GM19452 (cell line): Measurements from ENCODE around the gene DNAH12.
"Not testable (repeated sequence)": the region's sequence is repeated elsewhere in the genome, so short reads cannot be mapped to it uniquely, and the experiment has no call there.

Experiments used
- ATAC-seq: cut with Tn5 transposase; IDR thresholded peaks from one replicate; pipeline ENCODE4 v1.9.1; 2021; ENCODE audit not compliant: unreplicated experiment

Gene DNAH12

DNA sequence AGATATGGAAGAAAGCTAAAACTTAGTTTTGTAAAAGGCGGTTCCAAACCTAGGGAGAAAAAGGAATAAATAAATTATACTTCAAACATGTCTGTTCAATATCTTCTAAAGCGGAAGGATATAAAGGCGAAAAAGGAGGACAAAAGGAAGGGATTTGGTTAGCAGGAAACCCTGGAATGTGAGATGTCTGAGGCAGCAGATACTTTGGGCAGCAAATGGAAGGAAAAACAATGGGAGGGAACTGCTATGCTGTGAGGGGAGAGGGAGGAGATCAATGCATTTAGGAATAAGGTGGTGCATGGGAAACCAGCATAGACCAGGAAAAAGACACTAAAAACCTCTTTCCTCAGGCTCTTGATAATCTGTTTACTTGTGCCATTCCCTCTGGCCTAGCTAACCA lies 120.8 kb downstream of the DNAH12 start:
- ATAC-seq, result no peak

DNA sequence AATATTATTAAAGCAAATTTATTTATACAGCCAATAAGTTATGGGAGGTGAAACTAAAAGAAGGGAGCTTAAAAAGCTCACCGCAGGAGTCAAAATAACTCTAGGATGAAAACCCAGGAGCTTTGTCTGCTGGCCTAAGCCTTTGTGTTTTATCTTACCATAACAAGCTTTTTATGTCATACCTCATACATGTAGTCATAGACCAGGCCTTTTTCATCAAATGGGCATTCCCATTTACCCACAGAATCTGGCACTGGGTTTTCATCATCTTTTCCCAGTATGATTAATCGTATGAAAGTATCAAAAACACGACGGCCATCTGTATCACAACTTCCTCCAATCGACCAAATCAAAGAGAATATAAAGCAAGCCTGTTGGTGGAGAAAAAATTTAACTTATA lies 122.8 kb downstream of the DNAH12 start:
- ATAC-seq, result no peak

DNA sequence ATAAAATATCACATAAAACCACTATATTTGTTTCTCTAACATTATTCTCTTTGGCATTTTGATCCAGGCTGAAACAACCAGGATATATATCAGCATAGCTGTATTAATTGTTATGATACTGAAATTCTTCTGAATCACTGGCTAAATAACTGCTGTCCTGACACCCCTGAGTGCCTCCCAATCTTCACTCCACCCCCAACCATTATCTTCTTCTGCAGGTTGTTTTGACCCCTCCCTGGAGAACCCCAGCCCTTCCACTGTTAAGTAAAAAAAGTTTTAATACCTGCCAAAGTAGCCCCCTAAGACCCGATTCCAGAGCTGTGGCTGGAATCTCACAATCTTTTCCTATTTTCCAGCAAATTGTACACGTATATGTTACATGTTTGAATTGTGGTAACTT lies 124.1 kb downstream of the DNAH12 start:
- ATAC-seq, result no peak

DNA sequence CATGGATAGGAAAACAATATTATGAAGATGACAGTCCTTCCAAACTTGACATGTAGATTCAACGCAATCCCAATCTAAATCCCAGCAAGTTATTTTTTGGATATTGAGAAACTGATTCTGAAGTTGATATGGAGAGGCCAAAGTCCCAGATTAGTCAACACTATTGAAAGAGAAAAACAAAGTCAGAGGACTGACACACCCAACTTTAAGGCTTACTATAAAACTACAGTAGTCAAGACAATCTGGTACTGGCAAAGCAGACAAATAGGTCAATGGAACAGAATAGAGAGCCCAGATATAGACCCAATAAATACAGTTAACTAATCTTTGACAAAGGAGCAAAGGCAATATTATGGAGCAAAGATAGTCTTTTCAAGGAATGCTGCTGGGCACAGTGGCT lies 132.4 kb downstream of the DNAH12 start:
- ATAC-seq, result no peak

DNA sequence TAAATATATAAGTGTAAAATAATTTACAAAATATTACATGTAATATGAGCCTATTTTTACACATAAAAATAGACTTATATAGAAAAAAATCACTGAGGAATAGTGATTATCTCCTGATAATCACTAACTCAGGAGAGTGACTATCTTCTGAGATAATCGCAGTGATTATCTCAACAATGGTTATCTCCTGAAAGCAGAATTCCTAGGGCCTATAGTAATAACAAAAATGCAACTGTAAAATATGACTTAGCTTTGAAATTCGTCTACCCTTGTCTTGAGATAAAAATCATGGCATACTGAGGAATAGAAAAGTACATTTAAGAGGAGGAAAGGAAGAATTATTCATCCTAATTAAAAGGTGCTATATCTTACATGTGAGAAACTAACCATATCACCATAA lies 134.7 kb downstream of the DNAH12 start:
- no peak for ATAC-seq

DNA sequence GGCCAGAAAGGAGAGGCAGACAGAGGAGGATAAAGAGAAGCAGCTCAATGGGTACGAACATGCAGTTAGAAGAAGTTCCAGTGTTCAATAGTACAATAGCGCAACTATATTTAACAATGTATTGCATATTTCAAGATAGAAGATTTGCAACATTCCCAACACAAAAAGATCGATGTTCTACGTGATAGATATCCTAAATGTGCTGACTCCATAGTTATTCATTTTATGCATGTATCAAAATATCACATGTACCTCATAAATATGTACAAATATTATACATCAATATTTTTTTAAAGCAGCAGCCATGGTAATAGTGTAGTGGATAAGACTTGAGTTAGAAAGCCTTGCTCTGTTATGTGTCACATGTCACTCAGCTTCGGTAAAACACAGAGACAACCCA lies 141.5 kb downstream of the DNAH12 start:
- ATAC-seq, result no peak

DNA sequence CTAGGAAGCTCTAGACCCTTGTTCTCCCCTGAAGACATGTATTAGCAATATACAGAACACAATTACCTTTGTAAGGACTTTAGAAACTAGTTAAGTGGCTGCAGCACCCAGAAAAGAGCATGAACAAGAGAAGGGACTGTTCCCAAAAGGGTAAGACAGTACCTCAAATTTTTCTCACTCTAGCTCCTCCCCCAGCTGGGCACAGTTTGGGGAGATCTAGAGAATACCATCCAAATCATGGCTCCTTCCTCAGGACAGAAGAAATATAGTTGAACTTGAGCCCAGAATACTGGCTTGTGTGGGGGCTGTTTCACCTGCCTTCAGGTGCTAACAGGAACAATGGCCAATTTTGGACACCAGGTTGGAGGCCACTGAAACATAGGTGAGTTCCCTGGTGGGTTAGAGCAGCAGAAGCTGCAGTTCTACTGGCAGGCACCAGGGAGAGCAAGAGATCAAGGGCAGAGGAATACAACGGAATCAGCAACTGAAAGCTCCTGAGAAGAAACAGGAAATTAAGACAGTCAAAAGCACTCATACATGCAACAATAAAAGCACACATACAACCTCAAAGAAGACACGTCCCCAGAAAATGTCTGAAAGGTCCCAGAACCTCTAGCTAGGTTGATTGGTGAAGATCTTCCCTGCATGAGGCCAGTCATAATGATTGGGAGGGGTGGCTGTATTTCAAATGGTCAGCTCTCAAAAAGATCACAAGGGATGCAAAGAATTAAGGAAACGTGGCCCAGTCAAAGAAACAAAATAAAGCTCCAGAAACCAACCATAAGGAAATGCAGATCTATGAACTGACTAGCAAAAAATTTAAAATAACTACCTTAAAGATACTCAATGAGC lies 146.7 kb downstream of the DNAH12 start:
- peak; percentile 96 for ATAC-seq

DNA sequence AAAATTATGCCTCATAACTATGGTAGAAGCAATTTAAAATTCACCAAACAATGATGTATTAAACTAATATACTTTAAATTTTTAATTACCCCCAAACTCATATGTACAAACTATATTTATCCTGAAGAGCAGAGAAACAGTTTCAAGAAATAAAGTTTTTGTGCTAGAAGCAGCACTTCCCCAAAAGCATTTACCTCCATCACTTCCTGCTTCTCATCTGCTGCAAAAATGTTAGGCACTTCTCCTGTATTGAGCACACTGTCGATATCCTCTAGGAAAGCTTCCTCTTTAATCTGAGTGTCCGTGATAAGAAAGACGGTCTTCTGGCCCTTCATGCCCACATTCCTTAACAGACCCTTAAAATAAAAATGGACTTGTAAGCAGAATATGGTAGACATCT lies 150.2 kb downstream of the DNAH12 start:
- ATAC-seq, result no peak

DNA sequence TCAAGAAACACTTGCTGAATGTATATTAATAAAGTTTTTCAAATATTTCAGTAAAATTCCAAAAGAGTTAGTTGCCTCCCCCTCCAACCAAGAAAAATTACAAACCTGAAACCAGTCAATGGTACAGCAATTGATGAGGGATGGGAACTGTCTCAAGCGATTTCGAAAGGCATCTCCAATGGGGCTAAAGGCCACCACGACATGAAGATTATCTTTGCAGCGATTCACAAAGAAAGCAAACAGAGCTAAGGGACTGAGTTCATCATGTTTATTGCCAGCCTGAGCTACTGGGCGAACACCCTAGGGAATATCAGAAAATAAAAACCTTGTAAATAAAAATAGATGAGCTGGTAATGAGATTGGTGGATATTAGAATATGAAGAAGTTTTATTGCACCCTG lies 152.4 kb downstream of the DNAH12 start:
- no peak for ATAC-seq

DNA sequence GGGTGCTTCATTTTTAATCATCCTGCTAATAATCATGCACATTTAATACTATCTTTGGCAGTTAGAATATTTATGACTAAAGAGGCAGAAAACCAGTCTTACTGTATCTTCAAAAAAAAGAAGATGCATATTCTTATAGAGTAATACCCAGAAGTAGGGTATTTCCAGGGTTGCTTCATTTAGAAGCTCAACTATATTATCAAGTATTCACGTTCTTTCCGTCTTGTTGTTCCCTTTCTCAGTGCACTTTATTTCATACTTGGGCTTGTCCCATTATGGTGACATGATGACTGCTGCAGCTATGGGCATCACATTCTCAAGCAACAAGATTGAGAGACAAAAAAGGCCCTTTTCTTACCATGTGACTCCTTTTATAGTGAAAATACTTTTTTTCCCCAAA lies 154.9 kb downstream of the DNAH12 start:
- no peak for ATAC-seq

DNA sequence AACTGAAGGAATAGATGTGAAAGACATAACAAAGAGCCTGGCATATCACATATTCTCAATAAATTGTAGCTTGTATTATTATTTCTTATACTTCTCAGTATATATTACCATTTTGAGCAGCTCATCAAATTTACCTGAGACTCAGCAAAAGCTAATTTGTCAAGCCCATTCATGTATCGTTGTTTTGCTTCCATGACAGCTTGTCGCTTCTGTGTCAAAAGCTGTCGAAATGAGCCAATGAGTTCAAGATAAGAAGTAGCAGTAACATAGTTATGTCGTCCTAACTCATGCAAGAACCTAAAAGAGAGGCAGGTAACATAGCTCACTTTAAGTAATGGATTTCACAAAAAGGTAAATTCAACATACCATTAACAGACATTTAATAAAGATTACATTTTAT lies 157.8 kb downstream of the DNAH12 start:
- ATAC-seq, result no peak

DNA sequence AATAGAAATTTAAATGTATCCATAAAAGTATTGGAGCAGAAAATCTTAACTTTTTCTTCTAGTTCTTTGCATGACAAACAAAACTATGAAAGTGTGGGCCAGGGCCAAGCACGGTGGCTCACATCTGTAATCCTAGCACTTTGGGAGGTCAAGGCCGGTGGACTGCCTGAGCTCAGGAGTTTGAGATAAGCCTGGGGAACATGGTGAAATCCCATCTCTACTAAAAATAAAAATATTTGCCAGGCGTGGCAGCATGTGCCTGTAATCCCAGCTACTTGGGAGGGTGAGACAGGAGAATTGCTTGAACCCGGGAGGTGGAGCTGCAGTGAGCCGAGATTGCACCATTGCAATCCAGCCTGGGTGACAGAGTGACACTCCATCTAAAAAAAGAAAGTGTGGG lies 158.6 kb downstream of the DNAH12 start:
- ATAC-seq, result no peak

DNA sequence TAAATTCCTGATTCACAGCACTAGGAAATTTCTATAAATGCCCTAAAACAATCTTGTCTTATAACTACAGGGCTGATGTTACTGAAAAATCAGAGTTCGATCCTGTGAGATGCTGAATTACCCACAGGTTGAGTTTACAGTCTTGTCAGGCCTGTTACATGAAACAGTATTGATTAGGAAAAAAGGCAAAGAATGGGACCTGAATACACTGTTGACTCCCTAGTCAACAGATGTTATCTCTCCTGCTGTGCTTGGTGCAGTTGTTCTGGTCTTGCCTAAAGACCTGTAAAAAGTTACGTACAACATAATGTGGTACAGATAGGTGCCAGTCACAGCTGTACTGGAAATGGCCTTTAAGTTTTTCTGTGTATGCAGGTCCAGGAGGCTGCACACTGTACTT lies 160.3 kb downstream of the DNAH12 start:
- no peak for ATAC-seq

DNA sequence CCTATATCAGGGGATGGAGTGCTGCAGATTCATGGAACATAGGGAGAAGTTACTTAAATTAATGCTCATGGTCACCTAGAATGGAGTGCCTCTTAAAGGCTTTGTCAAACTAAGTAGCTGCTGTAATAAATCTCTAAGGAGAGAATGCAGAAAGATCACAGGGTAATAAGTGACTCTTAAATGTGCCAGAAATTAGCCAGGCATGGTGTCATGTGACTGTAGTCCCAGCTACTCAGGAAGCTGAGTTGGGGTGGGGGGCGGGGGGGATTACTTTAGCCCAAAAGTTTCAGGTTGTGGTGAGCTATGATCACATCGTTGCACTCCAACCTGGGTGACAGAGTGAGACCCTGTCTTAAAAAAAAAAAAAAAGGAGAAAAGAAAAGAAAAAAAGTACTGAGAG lies 160.7 kb downstream of the DNAH12 start:
- ATAC-seq, result no peak

DNA sequence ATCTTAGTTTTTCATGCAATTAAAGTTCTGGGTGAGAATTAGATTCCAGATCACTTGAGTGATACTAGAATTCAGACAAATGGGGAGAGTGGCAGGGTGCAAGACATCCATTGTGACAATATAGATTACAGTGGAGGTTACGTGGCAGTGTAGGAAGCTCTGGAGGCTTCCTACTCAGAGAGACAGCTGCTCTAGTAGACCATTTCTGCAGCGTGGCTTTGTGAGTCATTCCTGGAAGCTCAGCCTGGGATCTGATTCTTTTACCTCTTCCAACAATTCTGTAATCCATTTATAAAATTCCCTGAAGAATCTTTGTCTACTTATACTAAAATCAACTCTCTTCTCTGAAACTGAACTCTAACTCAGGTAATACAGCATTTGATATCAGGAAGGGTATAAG lies 161.2 kb downstream of the DNAH12 start:
- no peak for ATAC-seq

DNA sequence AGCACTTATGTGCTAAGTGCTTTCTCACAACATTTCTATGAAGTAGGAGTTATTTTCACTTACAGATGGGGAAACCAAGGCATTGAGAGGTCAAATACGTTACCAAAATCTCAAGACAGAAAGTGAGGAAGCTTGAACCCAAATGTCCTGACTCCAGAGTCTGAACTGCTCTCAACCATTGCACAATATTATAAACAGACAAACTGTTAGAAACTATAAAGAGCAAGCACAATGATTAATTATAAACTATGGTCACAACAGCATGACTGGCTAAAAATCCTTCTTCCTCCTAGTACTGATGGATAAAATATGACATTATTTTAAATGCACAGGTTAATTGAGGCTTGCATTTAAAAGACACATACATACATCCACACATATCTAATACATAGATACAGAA lies 173.8 kb downstream of the DNAH12 start:
- no peak for ATAC-seq

DNA sequence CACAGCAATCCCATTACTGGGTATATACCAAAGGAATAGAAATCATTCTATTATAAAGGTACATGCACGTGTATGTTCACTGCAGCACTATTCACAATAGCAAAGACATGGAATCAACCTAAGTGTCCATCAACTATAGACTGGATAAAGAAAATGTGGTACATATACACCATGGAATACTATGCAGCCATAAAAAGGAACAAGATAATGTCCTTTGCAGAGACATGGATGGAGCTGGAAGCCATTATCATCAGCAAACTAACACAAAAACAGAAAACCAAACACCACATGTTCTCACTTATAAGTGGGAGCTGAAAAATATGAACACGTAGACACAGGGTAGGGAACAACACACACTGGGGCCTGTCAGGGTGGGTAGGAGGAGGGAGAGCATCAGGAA lies 179.1 kb downstream of the DNAH12 start:
- ATAC-seq, result not testable (repeated sequence)

DNA sequence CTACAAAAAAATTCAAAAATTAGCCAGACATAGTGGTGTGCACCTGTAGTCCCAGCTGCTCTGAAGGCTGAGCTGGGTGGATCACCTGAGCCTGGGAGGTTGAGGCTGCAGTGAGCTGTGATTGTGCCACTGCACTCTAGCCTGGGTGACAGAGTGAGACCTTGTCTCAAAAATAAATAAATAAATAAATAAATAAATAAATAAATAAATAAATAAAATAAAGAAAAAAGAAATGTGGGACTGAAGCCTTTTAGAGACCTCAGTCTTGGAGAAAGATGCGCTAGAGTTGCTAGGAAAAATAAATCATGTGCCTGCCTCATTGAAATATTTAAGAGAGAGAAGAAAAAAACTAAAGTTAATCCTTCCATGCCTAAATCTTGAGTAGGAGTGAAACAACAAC lies 187.9 kb downstream of the DNAH12 start:
- not testable (repeated sequence) for ATAC-seq

DNA sequence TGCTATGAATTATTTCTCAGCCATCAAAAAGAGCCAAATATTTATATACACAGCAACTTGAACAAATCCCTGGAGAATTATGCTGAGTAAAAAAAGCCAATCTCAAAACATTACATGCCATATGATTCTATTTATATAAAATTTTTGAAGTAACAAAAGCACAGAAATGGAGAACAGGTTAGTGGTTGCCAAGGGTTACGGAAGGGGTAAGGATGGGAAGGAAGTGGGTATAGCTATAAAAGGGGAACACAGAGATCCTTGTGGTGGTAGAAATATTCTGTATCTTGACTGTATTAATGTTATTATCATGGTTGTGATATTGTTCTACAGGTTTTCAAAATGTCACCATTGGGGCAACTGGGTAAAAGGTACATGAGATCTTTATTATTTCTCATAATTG lies 189.4 kb downstream of the DNAH12 start:
- ATAC-seq, result no peak

DNA sequence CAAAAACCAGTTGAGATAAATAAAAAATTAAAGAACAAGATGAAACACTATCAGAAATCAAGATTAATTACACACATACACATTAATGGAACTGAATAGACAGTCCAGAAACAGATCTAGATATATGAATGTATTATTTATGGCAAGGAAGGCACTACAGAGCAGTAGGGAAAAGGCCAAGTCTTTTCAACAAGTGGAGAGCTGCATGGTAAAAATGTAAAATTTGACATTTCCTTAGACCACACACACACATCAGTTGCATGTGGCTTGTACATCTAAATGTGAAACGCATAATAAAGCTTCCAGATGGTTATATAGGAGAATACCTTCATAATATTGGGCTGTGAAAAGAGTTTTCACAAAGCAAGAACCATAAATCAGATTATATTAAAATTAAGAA lies 193.9 kb downstream of the DNAH12 start:
- no peak for ATAC-seq

DNA sequence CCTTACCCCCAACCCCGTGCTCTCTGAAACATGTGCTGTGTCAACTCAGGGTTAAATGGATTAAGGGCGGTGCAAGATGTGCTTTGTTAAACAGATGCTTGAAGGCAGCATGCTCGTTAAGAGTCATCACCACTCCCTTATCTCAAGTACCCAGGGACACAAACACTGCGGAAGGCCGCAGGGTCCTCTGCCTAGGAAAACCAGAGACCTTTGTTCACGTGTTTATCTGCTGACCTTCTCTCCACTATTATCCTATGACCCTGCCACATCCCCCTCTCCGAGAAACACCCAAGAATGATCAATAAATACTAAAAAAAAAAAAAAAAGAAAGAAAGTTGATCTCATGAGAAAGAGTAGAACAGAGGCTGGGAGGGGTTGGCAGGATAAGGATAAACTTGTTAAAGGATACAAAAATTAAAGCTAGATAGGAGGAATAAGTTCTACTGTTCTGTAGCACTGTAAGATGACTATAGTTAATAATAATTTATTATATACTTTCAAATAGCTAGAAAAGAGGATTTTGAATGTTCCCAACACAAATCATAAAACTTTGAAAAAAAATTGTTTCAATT lies 205.0 kb downstream of the DNAH12 start:
- not testable (repeated sequence) for ATAC-seq

DNA sequence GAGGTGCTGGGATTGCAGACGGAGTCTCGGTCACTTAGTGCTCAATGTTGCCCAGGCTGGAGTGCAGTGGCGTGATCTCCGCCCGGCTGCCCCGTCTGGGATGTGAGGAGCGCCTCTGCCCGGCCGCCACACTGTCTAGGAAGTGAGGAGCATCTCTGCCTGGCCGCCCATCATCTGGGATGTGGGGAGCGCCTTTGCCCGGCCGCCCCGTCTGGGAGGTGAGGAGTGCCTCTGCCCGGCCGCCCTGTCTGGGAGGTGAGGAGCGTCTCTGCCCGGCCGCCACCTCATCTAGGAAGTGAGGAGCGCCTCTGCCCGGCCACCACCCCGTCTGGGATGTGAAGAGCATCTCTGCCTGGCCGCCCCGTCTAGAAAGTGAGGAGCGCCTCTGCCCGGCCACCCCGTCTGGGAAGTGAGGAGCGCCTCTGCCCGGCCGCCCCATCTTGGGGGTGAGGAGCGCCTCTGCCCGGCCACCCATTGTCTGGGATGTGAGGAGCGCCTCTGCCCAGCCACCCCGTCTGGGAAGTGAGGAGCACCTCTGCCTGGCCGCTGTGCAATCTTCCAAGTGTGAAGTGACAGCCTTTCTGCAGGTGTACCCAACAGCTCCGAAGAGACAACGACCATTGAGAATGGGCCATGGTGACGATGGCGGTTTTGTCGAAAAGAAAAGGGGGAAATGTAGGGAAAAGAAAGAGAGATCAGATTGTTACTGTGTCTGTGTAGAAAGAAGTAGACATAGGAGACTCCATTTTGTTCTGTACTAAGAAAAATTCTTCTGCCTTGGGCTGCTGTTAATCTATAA lies 205.7 kb downstream of the DNAH12 start:
- ATAC-seq, result not testable (repeated sequence)
